Measurements from ENCODE around the gene ZNHIT1. TPM values are rescaled to one million over a fixed set of nuclear protein-coding genes. Genes with fewer than 3 reads are reported as not detected.
A peak's percentile ranks its signal among the peaks of the same experiment; 100 is the strongest.

Gene ZNHIT1
- 211 and 241 TPM in 2 replicates for total RNA-seq (2014; rRNA removed; shearing (Covaris generic))
- 120 and 185 TPM in 2 replicates for polyA plus RNA-seq (2015; cell fraction: cytosol; rRNA removed)
- polyA plus RNA-seq (2015; cell fraction: nucleus; rRNA removed), result 54.5 and 74.8 TPM in 2 replicates

DNA sequence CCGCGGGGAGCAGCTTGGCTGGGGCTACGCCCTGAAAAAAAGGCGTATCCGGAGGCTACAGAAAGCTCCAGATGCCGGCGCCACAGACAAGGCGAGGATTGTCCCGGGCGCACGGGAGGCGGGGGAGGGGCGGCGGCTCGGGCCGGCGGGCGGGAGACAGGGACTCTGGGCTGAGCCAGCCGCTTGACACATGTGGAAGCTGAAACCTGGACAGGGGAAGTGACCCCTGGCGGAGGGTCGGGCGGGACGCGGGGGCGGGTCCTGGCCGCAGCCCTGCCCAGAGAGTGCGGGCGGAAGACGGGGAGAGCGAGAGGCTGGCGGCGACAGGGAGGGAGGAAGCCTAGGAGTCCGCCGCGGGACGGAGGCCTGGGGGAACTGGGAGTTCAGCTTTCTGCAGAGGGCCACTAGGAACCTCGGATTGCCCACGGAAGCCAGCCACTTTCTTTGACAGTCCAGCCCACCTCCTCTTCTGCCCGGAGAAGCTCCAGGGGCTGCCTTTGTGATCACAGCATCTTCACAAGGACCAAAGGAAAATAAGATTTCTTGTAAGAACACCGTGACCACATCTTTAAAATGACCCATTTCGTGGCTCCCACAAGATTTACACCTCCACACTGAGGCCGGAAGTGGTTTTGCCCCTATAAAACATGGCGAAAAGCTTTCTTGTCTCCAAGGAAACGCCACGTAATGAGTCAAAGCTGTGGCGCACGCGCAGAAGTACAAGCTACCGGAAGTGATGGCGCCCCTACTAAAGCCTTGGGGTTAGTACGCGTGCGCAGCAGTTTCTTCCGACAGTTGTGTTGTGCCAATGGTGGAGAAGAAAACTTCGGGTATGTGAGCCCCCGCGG is at the start of gene ZNHIT1, which contains the start of gene PLOD3:
Gene ZNHIT1 (plus strand): TSS at position 778 of the 848 bp plus-strand sequence. CDS start 31 bp downstream, at position 809.
Gene PLOD3 (minus strand): TSS at position 194 of the 848 bp plus-strand sequence. CDS start 307 bp downstream, outside the sequence.
- DNase-seq (ENCODE audit: low read depth, low spot score), result peak; percentile 100
- in situ Hi-C loops (cut with HindIII; ENCODE audit: low pct_unique_long_range_greater_than_20kb, low sequenced_read_pairs), result no loop called here

DNA sequence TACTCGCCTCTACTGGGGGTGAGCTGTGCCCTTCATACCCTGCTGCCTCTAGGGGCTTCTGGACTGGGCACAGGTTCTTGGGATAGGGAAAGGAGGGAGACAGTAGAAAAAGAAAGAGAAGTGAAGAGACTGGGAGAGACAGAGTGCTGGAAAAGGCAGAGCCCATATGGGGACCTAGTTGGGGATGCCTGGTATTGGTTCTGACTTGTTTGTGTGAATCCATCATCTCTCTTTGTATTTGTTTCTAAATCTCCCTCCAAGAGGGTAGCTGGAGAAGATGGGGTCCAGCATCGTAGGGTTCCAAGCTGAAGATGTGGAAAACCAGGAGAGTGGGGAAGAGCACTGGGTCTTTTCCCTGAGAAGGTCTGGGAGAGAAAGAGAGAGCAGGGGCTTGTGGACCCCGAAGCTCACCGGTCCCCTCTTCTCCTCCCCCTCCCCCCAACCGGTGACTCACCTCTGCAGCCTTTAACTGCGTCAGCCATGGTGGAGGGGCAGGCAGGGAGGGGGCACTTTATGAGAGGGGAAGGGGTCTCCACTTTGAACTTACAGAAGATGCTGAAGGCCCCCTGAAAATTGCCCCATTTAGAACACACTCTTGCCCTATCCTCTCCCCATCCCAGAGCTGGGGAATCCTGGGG is 49.4 kb upstream of the ZNHIT1 start:
- no peak for DNase-seq (ENCODE audit: low read depth, low spot score)

DNA sequence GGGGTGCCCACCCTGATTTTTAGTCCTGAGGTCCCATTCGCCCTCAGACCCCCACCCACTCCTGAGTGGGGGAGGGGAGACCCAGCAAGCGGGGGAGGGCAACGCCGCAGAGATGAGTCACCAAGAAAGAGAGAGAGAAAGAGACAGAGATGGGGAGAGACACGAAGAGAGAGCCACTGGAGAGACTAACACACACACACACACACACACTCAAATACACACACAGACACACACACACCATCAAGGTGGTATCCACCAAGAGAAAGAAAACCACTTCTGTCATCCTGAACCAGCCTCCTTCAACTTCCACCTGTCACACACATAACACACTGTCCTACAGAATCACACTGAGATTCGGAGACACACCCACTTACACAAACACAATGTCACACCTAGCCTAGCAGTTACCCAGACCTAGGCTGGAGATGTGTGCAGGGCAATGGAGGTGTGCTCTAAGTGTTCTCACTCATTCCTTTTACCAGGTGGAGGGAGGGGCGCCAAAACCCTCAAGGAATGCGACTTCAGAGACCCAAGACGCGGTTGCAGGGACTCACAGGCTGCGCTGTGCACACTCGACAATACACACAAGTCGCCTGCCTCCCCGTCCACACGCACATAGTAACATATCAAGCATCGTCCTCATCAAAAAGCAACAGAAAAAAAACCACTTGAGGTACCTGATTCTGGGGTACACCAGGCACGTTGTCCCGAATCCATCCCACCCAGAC is 48.7 kb upstream of the ZNHIT1 start:
- no peak for DNase-seq (ENCODE audit: low read depth, low spot score)
- in situ Hi-C loops (cut with HindIII; ENCODE audit: low pct_unique_long_range_greater_than_20kb, low sequenced_read_pairs), result no loop called here

More for the DNA sequence above, 49.4 kb upstream of the ZNHIT1 start:
- in situ Hi-C loops (cut with HindIII; ENCODE audit: low pct_unique_long_range_greater_than_20kb, low sequenced_read_pairs), result no loop called here

DNA sequence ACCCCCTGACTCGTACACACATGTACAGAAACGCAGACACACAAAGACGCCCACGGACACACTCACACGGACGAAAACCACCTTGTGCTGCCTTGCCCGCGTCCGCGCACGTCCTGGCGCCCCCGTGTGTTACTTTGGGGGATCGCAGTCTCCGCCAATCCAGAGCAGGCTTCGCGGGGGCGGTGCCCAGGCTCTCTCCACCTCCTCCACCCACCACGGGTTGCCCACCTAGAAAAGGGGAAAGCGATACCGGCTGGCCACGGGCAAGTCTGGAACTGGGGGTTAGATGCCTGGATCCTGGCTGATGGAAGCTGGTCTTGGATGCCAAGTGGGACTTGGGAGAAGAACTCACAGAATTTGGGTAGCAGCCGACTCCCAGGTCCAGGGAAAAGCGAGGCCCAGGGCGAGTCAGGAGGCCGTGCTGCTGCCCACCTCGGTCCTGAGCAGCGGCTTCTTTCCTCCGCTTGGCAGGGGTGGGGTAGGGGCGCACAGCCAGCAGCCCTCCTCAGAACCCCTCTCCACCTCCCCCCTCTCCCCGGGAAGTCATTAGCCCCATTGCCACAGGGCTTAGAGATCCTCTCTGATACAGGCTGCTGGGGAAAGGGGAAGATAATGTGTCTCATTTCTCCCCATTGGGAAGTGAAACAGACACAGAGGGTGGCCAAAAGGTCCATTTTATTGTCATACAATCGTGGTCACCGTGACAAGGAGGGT is 48.0 kb upstream of the ZNHIT1 start:
- in situ Hi-C loops (cut with HindIII; ENCODE audit: low pct_unique_long_range_greater_than_20kb, low sequenced_read_pairs), result no loop called here
- DNase-seq (ENCODE audit: low read depth, low spot score), result peak; percentile 80

DNA sequence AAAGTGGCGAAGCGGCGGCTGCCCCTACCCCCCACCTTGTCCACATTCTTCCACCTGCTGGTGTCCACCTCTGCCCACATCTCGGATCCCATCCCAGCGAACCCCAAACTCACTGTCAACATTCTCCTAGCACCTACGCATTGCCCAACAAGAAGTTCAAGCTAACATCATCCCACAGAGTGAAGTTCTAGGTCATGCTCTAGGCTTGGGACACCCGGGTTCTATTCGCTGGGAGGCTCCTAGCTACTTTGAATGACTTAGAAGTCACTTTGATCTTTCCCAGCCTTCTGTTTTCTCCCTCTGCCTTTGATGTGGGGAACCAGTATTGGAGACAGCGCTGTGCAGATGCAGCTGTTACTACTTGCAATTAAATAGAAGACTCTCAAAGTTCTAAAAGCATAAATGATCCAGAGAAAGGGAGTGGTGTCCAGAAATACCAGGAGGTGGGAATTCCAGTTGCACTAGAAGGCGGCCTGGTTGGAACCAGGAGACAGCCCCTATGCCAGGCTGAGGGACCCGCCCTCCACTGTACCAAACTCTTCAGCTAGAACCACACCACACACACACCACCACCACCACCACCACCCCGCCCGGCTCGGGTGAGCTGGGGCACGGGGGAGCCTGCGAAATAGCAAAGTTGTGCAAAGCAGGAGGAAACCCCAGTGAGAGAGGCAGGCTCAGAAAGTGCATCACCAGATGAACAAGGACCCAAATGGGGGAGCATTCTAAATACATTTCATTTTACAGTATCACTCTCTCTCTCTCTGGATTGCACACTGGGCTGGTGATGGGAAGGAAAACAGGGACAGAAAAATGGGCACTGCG is 47.1 kb upstream of the ZNHIT1 start:
- no peak for DNase-seq (ENCODE audit: low read depth, low spot score)
- in situ Hi-C loops (cut with HindIII; ENCODE audit: low pct_unique_long_range_greater_than_20kb, low sequenced_read_pairs), result no loop called here

DNA sequence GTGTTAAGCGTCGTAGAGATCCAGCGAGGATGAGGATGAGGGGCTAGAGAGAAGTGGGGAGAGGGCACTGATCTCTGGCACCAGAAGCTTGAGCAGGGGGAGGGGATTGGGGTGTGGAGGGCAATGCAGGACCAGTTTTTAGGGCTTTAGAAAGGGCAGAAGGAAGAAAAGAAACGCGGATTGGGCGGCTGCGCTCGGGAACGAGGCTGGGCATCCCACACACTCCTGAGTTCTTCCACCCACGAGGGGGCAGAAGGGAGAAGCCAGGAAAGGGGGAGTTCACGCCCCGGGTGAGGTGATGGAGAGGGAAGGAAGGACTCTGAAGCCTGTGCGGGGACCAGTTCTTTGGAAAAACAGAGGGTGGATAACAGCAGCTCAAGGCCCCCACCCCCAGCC is 46.5 kb upstream of the ZNHIT1 start:
- in situ Hi-C loops (cut with HindIII; ENCODE audit: low pct_unique_long_range_greater_than_20kb, low sequenced_read_pairs), result no loop called here

DNA sequence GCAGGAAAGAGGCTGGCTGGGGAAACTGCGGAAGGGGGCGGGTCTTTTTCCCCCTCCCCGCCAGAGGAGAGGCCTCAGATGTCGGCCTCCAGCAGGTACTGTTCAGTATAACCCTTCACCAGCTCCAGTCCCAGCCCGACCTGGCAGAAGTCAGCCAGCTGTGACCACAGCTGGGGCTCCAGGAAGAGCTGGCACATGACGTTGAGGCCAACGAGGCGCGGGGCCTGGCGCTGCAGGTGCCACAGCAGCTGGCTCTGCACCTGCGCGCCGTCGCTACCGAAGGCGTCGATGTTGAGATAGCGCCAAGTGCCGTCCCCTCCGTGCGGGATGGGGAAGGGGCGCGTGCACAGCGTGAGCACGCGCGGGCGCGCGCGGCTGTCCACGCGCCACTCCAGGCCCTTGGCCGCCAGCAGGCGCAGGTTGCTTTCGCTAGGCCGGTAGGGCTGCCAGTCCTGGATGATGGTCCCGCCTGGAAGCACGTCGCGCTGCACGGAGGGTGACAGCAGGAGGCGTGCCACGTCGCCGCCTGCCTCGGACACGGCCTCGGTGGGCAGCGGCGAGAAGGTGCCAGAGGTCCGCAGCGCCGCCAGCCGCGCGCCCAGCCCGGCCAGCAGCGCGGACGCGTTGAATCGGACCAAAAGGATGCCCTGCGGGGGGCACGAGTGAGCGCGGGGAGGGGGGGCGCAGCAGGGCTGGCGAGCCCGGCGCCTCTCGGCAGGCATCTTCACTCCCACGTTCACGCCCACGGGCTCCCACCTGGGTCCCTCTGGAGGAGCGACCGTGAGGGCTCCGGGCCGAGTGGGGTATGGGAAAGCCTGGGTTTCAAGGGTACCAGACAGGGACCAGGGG is 45.7 kb upstream of the ZNHIT1 start:
- in situ Hi-C loops (cut with HindIII; ENCODE audit: low pct_unique_long_range_greater_than_20kb, low sequenced_read_pairs), result no loop called here

More for the DNA sequence above, 46.5 kb upstream of the ZNHIT1 start:
- no peak for DNase-seq (ENCODE audit: low read depth, low spot score)

DNA sequence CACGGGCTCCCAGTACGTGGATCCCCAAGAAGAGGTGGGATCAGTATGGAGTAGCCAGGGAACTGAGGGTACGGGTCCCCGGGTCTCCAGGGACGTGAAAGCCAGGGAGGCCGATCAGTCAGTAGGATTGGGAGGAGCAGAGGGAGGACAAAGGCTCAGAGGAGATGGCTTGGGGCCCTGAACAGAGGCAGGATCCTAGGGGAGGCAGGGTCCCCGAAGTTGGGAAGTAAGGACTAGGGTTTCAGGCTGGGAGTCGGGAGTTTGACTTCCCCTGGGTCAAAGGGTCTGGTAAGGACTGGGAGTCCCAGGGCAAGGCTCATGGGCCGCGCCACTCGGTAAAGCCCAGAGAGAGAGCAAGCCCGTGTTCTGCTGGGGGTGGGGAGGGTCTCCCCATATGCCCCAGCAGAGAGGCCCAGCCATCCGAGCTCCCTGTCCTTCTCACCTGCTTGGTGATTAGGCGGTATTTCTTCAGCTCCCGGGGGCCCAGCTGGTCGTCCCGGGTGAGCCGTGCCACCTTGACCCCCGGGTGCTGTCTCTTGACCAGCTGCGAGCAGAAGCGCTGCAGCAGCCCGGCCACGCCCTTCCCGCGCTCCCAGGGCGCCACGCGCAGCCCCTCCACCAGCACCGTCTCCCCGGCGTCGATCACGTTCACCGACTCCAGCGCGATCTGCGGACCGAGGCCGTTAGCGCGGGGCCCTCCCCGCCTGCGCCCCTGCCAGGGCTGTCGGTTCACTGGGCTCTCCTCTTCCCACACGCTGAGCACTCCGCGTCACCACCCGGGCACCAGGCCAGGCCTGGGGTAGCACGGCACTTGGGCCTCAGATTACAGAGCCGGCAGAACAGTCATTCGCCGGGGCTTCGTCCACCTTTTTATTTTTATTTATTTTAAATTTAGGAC is 44.9 kb upstream of the ZNHIT1 start:
- in situ Hi-C loops (cut with HindIII; ENCODE audit: low pct_unique_long_range_greater_than_20kb, low sequenced_read_pairs), result no loop called here

More for the DNA sequence above, 45.7 kb upstream of the ZNHIT1 start:
- DNase-seq (ENCODE audit: low read depth, low spot score), result no peak

DNA sequence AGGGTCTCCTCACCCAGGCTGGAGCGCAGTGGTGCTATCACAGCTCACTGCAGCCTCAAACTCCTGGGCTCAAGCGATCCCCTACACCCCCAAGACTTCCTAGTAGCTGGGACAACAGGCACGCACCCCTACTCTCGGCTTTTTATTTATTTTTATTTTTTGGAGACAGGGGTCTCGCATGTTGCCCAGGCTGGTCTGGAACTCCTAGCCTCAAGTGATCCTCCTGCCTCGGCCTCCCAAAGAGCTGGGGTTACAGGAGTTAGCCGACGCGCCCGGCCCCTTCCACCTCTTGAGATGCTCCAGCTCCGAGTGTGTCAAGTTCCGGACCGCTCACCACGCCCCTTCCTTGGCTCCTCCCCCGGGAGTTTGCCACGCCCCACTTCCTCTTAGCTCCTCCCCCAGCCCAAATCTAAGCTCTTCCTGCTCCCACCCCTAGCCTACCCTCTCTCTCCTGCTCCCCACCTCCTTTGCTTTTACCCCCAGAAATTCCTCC is 44.2 kb upstream of the ZNHIT1 start:
- in situ Hi-C loops (cut with HindIII; ENCODE audit: low pct_unique_long_range_greater_than_20kb, low sequenced_read_pairs), result no loop called here
- no peak for DNase-seq (ENCODE audit: low read depth, low spot score)

More for the DNA sequence above, 44.9 kb upstream of the ZNHIT1 start:
- no peak for DNase-seq (ENCODE audit: low read depth, low spot score)

DNA sequence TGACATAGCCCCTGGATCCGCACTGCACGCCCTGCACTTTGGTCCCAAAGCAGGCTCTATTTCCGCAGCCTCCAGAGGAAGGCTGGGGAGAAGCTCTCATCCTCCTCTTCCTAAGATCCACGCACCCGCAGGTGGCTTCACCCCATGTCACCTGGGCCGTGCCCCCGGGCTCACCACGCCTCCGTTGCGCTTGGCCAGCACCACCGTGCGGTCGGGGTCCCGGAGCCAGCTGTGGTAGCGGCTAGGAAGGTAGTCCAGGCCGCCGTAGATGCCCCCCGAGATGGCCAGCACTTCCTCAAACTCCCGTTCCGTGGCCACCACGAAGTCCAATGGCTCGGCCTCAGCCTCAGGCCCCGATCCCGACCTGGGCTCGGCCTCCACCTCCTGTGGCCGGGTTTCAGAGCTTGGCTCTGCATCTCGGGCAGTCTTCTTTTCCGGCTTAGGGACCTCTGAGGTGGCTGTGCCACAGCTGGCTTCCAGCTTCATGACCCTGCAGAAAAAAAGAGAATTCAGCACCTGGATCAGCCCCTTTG is 43.6 kb upstream of the ZNHIT1 start:
- DNase-seq (ENCODE audit: low read depth, low spot score), result no peak
- in situ Hi-C loops (cut with HindIII; ENCODE audit: low pct_unique_long_range_greater_than_20kb, low sequenced_read_pairs), result no loop called here

DNA sequence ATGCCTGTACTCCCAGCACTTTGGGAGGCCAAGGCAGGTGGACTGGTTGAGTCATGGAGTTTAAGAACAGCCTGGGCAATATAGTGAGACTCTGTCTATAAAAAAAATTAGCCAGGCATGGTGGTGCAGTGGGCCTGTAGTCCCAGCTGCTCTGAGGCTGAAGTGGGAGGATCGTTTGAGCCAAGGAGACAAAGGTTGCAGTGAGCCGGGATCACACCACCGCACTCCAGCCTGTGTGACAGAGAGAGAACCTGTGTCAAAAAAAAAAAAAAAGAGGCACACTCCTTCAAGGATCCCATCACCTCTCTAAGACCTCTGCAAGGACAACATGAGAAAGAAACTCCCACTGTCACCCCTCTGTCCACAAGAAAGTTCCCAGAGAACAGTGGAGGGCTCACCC is 42.3 kb upstream of the ZNHIT1 start:
- in situ Hi-C loops (cut with HindIII; ENCODE audit: low pct_unique_long_range_greater_than_20kb, low sequenced_read_pairs), result no loop called here
- DNase-seq (ENCODE audit: low read depth, low spot score), result no peak

DNA sequence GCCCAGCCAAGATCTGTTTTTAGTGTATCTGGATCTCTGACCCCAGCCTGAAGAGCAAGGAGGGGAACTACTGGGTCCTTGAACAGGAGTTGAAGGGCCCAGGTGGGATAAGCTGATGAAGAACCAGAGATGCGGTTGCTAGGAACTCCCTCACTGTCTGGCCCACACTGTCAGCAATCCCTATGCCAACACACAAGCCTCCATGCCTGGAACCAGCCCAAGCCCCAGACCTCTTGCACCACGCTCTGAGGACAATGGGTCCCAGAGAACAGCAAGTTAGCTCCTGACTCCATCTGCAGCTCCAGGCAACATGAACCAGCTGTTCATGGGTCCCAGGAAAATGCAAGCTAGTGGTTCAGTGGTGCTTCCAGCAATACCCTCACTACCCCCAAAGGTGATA is 40.3 kb upstream of the ZNHIT1 start:
- in situ Hi-C loops (cut with HindIII; ENCODE audit: low pct_unique_long_range_greater_than_20kb, low sequenced_read_pairs), result no loop called here
- DNase-seq (ENCODE audit: low read depth, low spot score), result peak; percentile 71

DNA sequence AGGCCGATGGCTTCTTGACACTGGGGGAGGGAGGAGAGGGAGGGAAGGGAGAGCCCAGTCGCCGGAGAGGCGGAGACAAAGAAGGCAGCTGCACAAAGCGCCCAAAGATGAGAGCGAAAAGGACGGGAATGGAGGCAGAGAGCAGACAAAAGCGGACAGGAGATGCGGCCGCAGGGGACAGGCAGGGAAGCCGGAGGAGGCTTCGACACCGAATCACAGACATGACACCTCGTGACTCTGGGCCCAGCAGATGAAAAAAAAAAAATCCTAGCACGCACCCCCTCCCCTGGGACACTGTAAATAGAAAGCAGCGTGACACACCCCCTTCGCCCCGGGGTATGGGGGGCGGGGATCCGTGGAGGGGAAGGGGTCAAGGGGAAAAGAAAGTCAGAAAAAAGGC is 38.8 kb upstream of the ZNHIT1 start:
- in situ Hi-C loops (cut with HindIII; ENCODE audit: low pct_unique_long_range_greater_than_20kb, low sequenced_read_pairs), result no loop called here

DNA sequence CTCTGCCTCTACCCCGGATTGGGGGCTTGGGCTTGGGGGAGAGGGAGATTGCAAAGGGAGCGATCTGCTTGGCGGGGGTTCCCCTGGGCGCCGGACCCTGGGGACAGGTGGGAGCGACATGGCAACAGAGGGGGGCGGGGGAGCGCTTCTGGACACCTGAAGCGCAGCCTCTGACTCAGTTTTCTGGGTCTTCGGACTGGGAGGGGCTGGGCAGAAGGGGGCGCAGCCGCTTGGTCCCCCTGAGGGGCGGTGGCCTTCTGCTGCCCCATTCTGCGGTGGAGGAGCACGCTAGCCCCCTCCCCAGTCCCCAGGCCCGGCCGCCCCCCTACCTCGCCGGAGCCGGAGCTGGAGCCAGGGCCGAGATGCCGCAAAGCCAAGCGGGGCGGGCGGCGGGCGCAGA is 38.3 kb upstream of the ZNHIT1 start:
- in situ Hi-C loops (cut with HindIII; ENCODE audit: low pct_unique_long_range_greater_than_20kb, low sequenced_read_pairs), result no loop called here
- no peak for DNase-seq (ENCODE audit: low read depth, low spot score)

More for the DNA sequence above, 38.8 kb upstream of the ZNHIT1 start:
- peak; percentile 78 for DNase-seq (ENCODE audit: low read depth, low spot score)

Data from SK-MEL-5 (cell line).